ENCODE data around the gene APOBEC3A. TPM values are rescaled to one million over a fixed set of nuclear protein-coding genes. Genes with fewer than 3 reads are reported as not detected.
"Not testable (repeated sequence)": the region's sequence is repeated elsewhere in the genome, so short reads cannot be mapped to it uniquely, and the experiment has no call there.

APOBEC3A gene
- total RNA-seq, 1 donor from 2014 or later, result not detected

DNA sequence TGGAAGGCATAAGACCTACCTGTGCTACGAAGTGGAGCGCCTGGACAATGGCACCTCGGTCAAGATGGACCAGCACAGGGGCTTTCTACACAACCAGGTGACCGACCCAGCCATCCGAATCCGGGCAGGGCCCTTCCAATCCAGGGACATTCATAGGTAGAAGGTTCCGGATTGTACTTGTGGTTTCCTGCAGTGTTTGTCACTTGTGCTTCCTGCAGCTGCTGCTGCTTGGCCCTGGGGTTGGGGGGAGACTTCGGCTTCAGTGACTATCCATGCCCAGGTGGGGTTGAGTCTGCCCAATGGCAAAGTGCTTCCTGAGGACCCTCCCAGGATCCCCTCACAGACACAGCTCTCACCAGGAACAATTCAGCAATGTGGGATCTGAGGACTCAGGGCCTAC lies 2.2 kb downstream of the APOBEC3A start:
- no peak for DNase-seq

GRCh38 chr22:38960673-38961072 lies 3.3 kb downstream of the APOBEC3A start:
- DNase-seq, result not testable (repeated sequence)

DNA sequence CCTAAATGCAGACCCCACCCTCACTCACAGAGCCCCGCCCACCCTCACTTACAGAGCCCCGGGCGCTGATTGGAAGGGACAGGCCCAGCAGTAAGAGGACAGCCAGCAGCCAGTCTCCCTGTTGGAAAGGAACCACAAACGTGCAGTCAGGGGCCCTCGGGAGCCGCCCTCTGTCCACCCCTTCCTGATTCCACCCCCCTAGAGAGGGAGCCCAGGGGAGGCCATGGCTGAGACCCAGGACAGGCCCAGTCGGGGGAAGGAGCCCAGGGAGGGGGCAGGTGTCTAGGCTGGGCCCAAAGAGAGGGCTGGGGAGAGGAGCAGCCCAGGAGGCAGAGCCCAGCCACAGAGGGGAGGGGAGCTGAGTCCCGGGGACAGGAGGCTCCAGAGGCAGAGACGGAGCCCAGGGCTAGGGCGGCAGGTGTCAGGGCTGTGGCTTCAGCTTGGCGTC lies 5.9 kb downstream of the APOBEC3A start:
- DNase-seq, result not testable (repeated sequence)

DNA sequence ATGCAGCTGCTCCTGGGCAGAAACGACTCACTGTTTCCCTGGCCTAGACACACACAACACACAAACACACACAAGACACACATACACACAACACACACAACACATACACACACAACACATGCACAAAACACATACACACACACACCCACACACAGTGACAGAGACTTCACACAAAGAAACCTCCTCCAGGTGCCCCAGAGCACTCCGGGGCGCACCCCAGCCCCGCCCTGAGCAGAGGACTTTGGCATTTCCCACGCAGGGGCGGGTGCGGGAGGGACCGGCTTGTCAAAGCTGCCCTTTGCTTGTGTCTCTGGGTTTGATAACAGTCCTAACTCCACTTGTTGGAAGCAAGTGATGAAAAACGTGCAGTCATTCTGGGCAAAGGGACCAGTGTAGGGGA lies 6.5 kb downstream of the APOBEC3A start:
- DNase-seq, result no peak

DNA sequence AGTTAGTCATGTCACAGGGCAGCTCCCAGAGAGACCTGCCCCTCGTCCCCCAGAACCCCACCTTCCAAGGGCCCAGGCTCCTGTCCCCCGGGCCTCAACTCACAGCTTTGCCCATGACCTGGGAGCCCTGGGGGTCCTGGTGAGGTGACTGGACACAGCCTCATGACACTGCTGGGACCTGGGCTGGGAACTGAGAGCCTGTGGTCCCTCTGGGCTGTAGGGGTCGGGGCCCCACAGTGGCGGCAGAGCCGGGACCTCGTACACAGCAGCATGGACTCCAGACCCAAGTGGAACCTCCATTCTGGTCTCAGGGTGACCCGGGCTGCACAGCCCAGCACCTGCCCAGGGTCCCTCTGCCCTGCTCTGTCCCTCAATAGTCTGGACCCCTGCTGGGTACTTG lies 6.9 kb downstream of the APOBEC3A start:
- no peak for DNase-seq

DNA sequence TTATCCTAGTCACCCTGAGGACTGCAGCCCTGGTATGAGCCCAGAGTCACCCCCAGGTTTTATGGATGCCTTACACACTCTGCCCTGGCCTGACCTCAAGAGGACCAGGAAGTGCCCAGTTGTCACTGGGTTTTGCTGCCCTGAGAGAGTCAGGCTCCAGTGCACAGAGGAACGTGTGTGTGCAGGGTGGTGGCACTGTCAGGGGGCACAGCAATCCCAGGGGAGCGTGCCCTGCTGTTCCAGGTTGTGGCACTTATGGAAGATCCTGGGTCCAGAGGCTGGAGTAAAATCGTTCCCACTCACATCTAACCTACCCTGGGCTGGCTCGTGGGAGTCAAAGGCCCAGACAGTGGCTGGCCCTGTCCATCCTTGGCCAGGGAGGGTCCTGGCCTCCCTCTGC lies 7.6 kb downstream of the APOBEC3A start:
- DNase-seq, result no peak

DNA sequence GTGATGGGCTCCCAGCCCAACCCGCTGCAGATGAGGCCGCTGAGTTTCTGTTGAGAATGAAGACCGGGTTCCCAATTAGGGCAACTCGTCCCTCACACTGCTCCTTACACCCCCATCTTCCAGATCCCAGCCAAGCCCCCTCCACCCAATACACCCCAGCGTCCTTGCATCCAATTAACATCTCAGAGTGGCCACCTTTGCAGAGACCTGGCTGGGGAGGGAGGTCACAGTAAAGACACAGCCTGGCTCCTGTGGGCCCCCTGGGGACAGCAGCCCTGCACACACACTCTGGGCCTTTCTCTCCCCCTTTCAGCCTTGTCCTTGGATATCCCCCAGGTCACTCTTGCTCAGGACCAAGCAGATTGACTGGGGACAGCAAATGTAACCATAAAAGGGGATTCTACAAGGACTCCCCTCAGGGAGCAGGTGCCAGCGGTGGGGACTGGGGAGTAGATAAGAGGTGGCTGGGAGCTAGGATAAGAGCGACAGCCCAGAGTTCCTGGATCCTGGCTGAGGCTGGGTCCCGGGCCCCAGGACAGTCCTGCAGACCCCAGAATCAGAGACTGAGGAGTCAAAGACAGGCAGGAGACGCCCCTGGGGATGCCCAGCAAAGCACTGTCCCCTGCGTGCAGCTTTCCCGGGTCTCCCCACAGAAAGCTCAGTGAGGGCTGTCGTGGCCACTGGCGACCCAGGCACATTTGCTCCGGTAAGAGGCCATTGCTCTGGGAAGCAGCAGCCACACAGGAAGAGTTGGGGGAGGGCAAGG lies 8.4 kb downstream of the APOBEC3A start:
- DNase-seq, result no peak

DNA sequence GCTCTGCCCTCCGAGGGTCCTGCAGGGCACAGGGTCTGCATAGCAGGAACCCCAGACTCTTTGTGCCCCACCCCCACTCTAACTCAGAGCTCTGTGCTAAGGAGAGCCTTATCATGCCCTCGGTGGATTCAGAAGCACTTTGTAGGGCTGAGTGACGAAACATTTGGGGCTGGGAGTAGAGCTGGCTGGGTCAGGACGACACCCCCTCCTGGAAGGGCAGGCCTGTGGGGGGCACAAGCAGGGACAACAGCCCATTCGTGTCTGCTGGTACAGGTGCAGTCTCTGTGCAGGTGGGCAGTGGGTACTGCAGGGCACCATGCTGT lies 8.9 kb downstream of the APOBEC3A start:
- DNase-seq, result no peak

GRCh38 chr22:38966942-38967341 lies 9.5 kb downstream of the APOBEC3A start:
- no peak for DNase-seq

- DNase-seq, result no peak
Observed at GRCh38 chr22:38967451-38968450, 10.3 kb downstream of the APOBEC3A start.

- DNase-seq, result no peak
Observed at GRCh38 chr22:38968801-38969200, 11.4 kb downstream of the APOBEC3A start.

DNA sequence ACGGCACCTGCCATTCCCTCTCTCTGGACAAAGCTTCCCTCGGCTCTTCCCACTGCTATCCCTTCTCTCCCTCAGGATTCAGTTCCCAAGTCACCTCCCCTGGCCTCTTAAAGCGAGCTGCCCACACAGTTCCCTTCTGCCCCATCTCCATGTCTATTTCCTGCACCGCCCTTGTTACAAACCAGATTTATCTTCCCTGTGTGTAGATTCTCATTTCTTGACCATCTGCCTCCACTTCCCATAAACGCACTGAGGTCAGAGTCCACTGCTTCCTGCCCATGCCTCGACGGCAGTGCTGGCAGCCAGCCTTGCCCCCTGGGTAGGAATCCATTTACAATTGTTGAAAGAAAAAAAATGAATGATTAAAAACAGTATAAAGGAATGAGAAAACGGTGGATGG lies 13.1 kb downstream of the APOBEC3A start:
- DNase-seq, result no peak

DNA sequence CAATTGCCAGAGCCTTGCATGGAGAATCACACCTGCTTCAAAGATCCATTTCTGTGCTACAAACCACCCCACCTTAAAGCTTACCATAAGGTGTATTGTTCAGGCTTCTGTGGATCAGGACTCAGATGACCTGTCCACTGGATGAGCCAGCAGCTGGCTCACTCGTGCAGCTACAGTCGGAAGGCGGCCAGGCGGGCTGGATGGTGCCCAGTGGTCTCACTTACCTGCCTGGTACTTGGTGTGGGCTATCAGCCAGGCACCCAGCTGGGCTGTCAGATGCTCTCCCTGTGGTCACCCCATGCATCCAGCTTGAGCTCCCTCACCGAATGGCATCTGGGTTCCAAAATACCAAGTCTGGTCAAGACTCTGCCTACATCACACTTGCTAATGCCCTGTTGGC lies 13.8 kb downstream of the APOBEC3A start:
- no peak for DNase-seq

GRCh38 chr22:38971791-38972190 lies 14.4 kb downstream of the APOBEC3A start:
- no peak for DNase-seq

GRCh38 chr22:38972558-38972957 lies 15.1 kb downstream of the APOBEC3A start:
- no peak for DNase-seq

DNA sequence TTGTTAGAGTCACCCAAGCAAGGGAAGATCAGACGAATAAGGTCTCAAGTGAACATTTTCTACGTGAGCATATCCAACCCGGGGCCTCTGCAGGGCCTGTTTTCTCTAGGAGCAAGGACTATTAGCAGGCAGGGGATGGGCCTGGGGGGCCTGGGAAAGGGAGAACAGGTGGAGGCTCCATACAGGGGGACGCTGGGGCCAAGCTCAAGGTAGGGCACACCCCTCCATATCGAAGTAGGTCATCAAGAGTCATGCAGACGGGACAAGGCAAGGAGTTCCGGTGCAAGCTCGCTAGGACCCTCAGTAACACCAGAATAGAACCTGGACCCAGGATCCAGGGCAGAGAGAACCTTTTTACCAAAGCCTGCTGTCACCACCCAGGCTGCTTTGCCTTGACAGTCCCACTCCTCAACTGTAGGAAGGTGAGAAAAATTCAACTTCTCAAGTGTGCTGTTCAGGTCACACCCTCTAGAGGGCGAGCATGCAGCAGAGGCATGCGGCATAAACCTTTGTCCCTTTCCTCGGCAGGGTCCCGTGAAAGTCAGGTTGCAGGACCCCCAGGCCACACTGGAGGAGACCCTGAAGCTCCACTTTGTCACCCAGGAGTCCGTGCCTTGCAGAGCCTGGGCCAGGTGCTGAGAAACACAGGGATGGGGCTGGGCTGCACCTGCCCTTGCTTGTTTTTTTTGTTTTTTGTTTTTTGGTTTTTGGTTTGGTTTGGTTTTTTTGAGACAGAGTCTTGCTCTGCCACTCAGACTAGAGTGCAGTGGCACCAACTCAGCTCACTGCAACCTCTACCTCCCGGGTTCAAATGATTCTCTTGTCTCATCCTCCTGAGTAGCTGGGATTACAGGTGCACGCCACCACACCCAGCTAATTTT lies 16.1 kb downstream of the APOBEC3A start:
- DNase-seq, result no peak

DNA sequence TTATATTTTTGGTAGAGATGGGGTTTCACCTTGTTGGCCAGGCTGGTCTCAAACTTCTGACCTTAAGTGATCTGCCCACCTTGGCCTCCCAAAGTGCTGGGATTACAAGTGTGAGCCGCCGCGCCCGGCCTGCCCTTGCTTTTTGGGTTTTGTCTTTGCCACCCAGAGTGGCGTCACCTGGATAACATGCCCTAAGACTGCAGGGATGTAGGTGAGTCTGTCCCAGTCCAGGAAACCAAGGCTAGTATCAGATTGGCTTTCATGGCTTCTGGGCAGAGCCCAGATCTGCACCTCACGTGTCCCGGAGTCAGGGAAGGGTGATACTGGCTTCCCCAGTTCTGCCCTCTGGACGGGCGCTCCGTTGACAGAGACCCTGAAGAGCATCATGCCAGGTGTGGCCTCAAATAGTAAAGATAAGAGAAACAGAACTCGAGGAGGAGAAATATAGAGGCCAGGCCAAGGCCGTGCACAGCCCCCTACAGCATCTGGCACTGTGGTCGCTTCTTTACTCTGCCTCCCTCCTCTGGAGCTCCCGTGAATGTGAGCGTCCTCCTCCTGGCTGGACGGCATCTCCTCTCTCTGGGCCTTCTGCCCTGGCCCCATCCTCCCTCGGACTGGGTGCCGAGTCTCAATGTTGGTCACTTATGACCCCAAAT lies 16.9 kb downstream of the APOBEC3A start:
- DNase-seq, result no peak

DNA sequence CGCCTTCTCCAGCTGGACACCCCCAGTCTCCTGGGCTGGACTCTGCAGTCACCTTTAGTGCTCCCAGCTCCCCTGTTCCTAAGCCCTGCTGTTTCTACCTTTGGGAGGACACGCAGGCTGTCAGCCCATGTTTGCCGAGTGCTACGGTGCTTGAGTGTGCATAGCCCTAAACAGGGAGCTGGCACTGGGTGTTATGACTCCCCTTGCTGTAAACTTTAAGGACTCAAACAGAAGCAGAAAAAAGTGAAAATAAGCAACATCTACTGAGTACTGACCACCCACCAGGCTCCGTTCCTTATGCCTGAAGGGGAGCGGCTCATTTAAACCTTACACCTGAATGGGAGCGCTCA lies 17.4 kb downstream of the APOBEC3A start:
- DNase-seq, result no peak

DNA sequence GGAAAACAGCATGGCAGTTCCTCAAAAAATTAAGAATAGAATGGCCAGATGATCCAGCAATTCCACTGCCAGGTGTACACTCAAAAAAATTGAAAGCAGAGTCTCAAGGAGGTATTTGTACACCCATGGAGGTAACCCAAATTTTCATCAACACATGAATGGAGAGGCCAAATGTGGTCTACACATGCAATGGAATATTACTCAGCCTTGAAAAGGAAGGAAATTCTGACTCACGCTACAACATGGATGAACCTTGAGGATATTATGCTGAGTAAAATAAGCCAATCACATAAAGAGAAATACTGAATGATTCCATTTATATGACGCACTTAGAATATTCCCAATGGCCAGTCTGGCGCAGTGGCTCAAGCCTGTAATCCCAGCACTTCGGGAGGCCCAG lies 19.9 kb downstream of the APOBEC3A start:
- DNase-seq, result not testable (repeated sequence)

- DNase-seq, result not testable (repeated sequence)
Observed at GRCh38 chr22:38980587-38980986, 23.2 kb downstream of the APOBEC3A start.

DNA sequence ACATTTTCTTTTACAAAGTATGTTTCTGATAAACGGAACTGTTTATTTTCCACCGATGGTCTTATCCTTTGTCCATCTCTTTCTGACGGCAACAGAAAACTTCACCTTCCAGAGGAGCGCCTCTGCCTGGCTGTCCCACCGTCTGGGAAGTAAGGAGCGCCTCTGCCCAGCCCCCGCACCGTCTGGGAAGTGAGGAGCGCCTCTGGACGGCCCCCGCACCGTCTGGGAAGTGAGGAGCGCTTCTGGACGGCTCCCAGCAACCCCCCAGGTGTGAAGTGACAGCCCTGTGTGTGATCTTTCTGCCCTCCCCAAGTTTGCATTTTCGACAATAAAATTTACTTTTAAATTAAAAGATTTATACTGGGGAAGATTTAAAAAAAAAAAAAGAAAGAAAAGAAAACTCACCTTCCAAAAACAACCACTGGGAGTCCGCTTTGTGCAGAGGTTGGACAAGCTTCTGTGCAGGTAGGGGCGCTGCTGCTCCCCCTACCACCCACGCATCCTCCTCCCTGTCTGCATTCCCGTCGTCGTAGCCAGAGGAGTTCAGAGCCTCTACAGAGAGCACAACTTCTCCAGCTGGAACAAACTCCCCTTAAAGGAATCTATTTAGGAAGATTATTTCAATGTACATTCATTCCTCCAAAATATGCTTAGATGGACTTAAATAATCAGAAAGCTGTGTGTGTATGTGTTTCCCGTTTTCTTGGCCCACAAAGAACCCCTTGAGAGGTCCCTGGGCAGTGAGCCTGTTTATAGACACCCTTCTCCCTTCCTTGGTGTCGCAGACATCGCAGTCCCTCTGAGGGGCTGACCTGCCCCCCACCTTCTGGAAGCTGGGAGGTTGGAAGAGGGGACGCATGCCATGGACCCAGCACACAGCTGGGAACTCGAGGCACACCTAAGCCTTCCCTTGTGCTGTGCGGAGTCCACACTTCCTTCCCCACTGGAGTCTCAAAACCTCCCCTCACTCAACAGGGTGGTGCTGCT lies 23.9 kb downstream of the APOBEC3A start:
- DNase-seq, result no peak

Data from occipital lobe (tissue), 2 donors.